ENCODE measurements around the gene CARMIL3. TPM values are rescaled to one million over a fixed set of nuclear protein-coding genes. Genes with fewer than 3 reads are reported as not detected.

CARMIL3 gene
- total RNA-seq, 1 donor from 2014 or later = 0.12 TPM

- ATAC-seq (peak; percentile 86), DNase-seq (peak; percentile 58)
- intact Hi-C loops (cut with micrococcal nuclease) = loop anchor here (2.0 kb wide), 1 partner anchor 50 kb away; no protein-coding TSS in a partner anchor
These were observed 6.6 kb downstream of the CARMIL3 start for GRCh38 chr14:24058260-24058950.

DNA sequence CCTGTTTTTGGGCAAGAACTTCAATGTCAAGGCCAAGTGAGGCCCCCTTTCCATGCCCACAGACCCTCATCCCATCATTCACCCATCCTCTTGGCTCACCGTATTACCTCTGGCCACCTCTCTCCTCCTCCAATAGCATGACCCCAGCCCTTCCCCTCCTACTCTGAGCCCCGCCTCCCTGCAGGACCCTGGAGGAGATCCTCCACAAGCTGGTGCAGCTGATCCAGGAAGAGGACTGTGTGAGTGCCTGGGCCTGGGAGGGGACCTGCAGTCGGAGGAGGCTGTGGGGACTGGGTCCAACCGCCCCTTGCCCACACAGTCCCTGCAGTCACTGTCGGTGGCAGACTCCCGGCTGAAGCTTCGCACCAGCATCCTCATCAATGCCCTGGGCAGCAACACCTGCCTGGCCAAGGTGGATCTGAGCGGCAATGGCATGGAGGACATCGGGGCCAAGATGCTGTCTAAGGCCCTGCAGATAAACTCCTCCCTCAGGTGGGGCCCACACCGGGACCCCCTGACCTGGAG is 7.2 kb downstream of the CARMIL3 start:
- ATAC-seq (no peak), DNase-seq (no peak)
- intact Hi-C loops (cut with micrococcal nuclease) = loop anchor here (2.0 kb wide), 1 partner anchor 50 kb away; no protein-coding TSS in a partner anchor

DNA sequence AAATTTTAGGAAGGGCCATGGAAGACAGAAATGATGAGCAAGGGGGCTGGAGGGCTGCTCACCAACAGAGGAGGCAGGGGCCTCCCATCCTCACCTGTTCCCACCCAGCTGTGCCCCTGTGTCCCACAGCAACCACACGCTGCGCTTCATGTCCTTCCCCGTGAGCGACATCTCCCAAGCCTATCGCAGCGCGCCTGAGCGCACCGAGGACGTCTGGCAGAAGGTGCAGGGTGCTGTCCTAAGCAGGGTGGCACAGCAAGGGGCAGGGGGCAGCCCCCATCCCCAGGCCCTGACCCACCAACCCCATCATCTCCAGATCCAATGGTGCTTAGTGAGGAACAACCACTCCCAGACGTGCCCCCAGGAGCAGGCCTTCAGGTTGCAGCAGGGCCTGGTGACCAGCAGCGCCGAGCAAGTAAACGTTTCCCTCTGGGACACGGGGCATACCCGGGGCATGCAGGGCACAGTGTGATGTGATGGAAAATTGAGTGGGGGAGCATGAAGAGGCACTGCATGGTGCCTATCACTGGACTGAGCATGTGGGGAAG is 8.1 kb downstream of the CARMIL3 start:
- no peak for DNase-seq
- ATAC-seq = no peak
- intact Hi-C loops (cut with micrococcal nuclease) = loop anchor here (2.0 kb wide), 1 partner anchor 49 kb away; no protein-coding TSS in a partner anchor

- DNase-seq (no peak), ATAC-seq (no peak)
- intact Hi-C loops (cut with micrococcal nuclease) = no loop called here
These were observed 8.6 kb downstream of the CARMIL3 start for GRCh38 chr14:24060443-24060842.

- DNase-seq (no peak), ATAC-seq (no peak)
- intact Hi-C loops (cut with micrococcal nuclease) = no loop called here
These were observed 9.4 kb downstream of the CARMIL3 start for GRCh38 chr14:24060984-24061913.

DNA sequence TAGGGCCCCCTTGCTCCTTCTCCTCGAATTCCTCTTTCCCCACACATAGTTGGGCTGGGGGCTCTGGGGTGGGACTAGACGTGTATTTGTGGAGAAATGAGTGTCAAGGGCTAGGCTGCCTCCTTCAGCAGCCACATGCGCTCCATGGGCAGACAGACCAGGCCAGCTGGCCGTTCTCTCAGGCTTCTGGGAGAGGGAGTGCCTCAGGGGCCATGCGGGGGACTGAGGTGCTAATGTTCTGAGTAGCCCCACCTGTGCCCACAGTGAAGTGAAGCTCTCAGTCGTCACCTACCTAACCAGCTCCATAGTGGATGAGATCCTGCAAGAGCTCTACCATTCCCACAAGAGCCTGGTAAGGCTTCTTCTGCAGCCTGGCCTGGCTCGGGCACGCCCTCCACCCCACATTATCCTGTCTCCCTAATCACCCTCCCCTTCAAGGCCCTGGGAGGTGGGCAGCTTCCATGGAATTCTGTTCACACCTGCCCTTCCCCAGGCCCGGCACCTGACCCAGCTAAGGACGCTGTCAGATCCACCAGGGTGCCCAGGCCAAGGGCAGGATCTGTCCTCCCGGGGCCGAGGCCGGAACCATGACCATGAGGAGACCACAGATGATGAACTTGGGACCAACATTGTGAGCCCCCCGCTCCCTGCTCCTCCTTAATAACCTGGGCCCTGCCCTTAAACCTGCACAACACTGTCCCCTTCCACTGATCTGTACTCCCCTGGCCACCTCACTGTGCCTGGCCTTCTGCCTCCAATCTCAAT is 10.6 kb downstream of the CARMIL3 start:
- intact Hi-C loops (cut with micrococcal nuclease) = no loop called here
- ATAC-seq = no peak
- DNase-seq = no peak

DNA sequence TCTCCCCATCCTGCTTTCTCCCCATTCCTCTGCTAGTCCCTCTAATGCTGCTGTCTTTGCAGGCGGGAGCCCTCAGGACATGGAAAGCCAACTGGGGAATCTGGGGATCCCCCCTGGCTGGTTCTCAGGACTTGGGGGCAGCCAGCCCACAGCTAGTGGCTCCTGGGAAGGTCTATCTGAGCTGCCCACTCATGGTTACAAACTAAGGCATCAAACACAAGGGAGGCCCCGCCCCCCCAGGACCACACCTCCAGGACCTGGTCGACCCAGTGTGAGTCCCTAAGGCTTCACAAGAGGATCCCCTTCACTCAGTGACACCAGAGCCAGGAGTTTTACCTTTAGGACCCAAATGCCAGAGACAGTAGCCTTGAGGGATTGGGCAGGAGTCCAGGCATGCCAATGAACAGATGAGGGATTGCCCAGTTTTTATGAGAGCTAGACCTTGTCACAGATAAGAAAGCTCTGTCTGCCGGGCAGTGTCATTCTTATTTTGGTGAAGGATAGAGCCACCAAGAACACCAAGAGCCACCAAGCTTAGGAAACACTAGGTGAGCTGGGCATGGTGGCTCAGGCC is 11.5 kb downstream of the CARMIL3 start:
- no peak for DNase-seq
- ATAC-seq = no peak
- intact Hi-C loops (cut with micrococcal nuclease) = no loop called here

GRCh38 chr14:24064091-24064795 is 12.4 kb downstream of the CARMIL3 start:
- intact Hi-C loops (cut with micrococcal nuclease) = no loop called here
- no peak for ATAC-seq
- no peak for DNase-seq

GRCh38 chr14:24064856-24065255 is 13.0 kb downstream of the CARMIL3 start:
- no peak for DNase-seq
- no peak for ATAC-seq
- intact Hi-C loops (cut with micrococcal nuclease) = no loop called here

GRCh38 chr14:24065408-24065807 is 13.6 kb downstream of the CARMIL3 start:
- intact Hi-C loops (cut with micrococcal nuclease) = no loop called here
- DNase-seq (no peak), ATAC-seq (no peak)

DNA sequence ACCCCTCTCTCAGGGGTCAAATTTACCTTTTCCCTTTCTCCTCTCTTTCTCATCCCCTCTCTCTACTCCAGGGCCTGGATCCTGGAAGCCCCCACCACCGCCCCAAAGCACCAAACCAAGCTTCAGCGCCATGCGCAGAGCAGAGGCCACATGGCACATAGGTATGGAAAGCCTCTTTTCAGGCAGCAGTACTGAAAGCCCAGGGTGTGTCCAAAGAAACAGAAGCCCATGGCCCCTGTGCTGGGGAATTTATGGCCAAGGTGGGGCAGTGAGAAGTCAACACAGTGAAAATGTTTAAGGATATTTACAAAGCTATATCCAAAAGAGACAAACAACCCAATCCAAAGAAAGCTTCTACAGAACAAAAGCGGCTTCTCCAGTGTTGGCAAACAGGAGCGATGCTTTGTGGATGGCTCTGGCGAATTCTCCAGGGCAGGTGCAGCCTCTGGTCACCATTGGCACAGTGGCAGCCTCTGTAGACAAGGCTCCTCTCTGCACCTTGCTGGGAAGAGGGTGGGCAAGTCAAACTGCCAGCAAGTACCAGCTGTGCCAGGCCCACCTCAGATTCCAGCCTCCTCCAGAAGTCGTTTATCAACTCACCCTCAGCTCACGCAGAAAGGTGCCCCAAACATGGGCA is 14.8 kb downstream of the CARMIL3 start:
- no peak for DNase-seq
- no peak for ATAC-seq
- intact Hi-C loops (cut with micrococcal nuclease) = no loop called here

- DNase-seq = no peak
- intact Hi-C loops (cut with micrococcal nuclease) = no loop called here
- no peak for ATAC-seq
These were observed 15.6 kb downstream of the CARMIL3 start for GRCh38 chr14:24067133-24068082.

- ATAC-seq = no peak
- intact Hi-C loops (cut with micrococcal nuclease) = no loop called here
- no peak for DNase-seq
These were observed 17.1 kb downstream of the CARMIL3 start for GRCh38 chr14:24068711-24069410.

DNA sequence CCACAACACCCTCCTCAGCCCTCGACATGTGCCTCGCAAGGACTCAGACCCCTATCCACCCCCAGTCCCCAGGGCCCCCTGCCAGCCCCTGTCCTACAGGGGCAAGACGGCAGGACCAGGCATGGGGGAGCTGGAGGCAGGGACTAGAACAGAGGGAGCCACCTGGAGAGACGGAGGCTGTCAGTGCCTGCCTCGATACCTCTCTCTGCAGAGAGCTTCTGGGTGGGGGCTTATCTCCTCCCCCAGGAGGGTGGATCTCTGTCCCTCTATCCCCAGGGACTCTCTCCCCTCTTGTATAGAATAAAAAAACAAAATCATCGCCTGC is 17.6 kb downstream of the CARMIL3 start:
- intact Hi-C loops (cut with micrococcal nuclease) = no loop called here
- DNase-seq (no peak), ATAC-seq (no peak)

DNA sequence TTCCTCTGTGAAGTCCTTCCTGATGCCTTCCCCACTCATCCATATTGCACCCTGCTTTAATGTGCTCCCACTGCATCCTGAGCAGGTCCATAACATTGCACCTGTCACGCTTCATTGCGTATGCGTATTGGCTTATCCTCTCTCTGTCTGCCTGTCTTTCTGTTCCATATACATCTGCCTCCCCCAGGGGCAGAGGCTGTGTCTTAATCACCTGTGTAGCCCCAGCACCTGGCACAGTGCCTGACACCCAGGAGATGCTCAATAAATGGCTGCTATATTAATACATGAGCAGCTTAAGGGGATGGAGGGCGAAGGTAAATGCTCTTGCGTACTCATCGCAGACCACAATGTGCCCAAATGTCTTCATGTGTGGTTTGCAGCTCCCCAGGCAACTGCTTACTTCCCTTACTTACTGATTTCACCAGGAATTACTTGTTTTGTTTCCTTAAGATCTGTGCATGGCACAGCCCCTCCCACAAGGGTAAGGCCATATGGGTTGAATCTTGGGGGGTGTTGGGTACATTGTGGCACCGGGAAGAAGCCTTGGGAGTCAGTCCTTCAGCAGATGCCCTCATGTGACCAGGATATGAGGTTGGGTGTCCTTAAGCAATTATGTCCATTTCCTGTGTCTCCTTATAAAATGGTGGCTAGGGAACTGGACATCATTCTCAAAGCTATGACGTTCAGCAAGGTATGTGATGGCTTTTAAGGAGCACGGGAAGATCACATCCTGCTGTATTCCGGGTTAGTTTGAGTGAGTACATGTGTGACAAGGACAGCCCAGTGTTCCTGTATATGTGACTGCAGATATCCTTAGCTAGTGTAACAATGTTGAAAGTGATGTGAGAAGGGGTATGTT is 18.7 kb downstream of the CARMIL3 start:
- ATAC-seq (no peak), DNase-seq (no peak)
- intact Hi-C loops (cut with micrococcal nuclease) = no loop called here
